Gastrocnemius medialis (tissue), 4 donors: Measurements from ENCODE around the gene PIEZO1. TPM values are rescaled to one million over a fixed set of nuclear protein-coding genes. Genes with fewer than 3 reads are reported as not detected.
"Not testable (repeated sequence)": the region's sequence is repeated elsewhere in the genome, so short reads cannot be mapped to it uniquely, and the experiment has no call there.

Experiments used
- ATAC-seq, 2 donors: fragments of 150-250 bp; one replicate each; pipeline ENCODE4 v1.9.1; 2016
- DNase-seq, 2 donors: peaks; one replicate each; pipeline ENCODE4 v3.0.0-alpha.2; 2019
- H3K27ac ChIP-seq, 4 donors: fragments of 200-600 bp; sonication (generic); 1 replicate in 1 of 4; 2 replicates in 3 of 4; pipeline ENCODE4 v1.5.1; 2016 to 2018; ENCODE audit warnings: mild to moderate bottlenecking in 2 of 4, moderate library complexity in 1 of 4
- H3K27me3 ChIP-seq, 3 donors: fragments of 200-600 bp; sonication (generic) in 2 of 3; 1 replicate in 1 of 3; 2 replicates in 2 of 3; pipeline versions ENCODE4 v1.5.1 to v1.6.0; 2016 to 2019; ENCODE audit warnings: mild to moderate bottlenecking in 1 of 3, moderate library complexity in 1 of 3
- H3K36me3 ChIP-seq, 2 donors: fragments of 200-600 bp; sonication (generic) in 1 of 2; one replicate each; pipeline ENCODE4 v1.5.1; 2017 to 2018
- H3K4me1 ChIP-seq, 2 donors: fragments of 200-600 bp; sonication (generic) in 1 of 2; one replicate each; pipeline ENCODE4 v1.5.1; 2016 to 2017; ENCODE audit warnings: mild to moderate bottlenecking in 2 of 2
- H3K4me3 ChIP-seq, 4 donors: fragments of 200-600 bp; sonication (generic) in 3 of 4; 1 replicate in 1 of 4; 2 replicates in 3 of 4; pipeline ENCODE4 v1.5.1; 2016 to 2019; ENCODE audit warnings: mild to moderate bottlenecking in 2 of 4
- H3K9me3 ChIP-seq, 3 donors: fragments of 200-600 bp; sonication (generic) in 2 of 3; 1 replicate in 1 of 3; 2 replicates in 2 of 3; pipeline ENCODE4 v1.5.1; 2016 to 2019
- POLR2A ChIP-seq, 2 donors: fragments of 450-650 bp; IDR thresholded peaks; one replicate each; pipeline ENCODE4 v1.6.1; 2017; ENCODE audit warnings: antibody characterized with exemption in 2 of 2, mild to moderate bottlenecking in 2 of 2, moderate library complexity in 2 of 2
- in situ Hi-C, 4 donors: fragments of 200-750 bp; cut with MboI; loops; one replicate each; pipeline versions ENCODE4 v1.15.0 to v1.8.0; 2017; ENCODE audit warnings: low sequenced_read_pairs in 4 of 4
- intact Hi-C: fragments of 100-400 bp; cut with DNase I; formaldehyde crosslinking; loops from one replicate; pipeline ENCODE4 v1.15.1; 2023; ENCODE audit warnings: low total_unique reads
- microRNA-seq, 2 donors: library from miRNA; unstranded; fragments of <30 nt; microRNA quantifications; one replicate each; pipeline ENCODE4, GENCODE V29; 2016; ENCODE audit warnings: borderline replicate concordance in 2 of 2
- total RNA-seq, 4 donors: library from RNA; depleted of rRNA; stranded (reverse); fragments of >200 nt; gene quantifications; one replicate each; pipeline versions ENCODE4 v1.1.0 to v1.2.3, GENCODE V29; 2016
- TF ChIP-seq, protein P1 (sequence below), 5 experiments: fragments of 450-650 bp in 3 of 5; fragments of 200-600 bp in 2 of 5; sonication (generic) in 2 of 5; IDR thresholded peaks in 4 of 5; conservative IDR thresholded peaks in 1 of 5; 1 replicate in 4 of 5; 2 replicates in 1 of 5; pipeline ENCODE4 v1.5.1; 2016 to 2019; ENCODE audit warnings: antibody characterized with exemption in 5 of 5, mild to moderate bottlenecking in 3 of 5, moderate library complexity in 3 of 5

Gene PIEZO1
- total RNA-seq, 4 donors from 2014 or later = 9.0 to 37.0 (median 16.5) TPM

DNA sequence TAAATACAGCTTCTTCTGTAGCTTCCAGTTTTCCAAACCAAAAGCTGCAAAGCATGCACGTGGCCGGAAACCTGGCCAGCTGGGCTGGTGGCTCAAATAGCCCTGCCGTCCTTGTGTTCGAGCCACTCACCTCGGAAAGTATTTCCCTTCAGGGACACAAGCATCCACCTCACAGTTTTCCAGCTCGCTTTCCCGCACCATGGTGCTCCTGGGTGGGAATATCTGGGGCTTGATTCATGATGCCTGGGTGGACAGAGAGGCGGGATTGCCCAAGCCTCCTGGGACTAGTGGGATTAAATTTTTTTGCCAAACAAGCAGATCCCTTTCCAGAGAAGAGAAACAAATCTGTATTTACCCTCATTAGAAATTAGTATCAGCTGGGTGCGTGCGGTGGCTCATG, 115.0 kb downstream of the PIEZO1 start:
- H3K9me3 ChIP-seq = no peaks in the 10 kb centered on the region
- no peak overlapping the region for H3K4me3 ChIP-seq
- intact Hi-C loops = no loop called here
- in situ Hi-C loops = no loop called here
- TF ChIP-seq, protein P1, sequence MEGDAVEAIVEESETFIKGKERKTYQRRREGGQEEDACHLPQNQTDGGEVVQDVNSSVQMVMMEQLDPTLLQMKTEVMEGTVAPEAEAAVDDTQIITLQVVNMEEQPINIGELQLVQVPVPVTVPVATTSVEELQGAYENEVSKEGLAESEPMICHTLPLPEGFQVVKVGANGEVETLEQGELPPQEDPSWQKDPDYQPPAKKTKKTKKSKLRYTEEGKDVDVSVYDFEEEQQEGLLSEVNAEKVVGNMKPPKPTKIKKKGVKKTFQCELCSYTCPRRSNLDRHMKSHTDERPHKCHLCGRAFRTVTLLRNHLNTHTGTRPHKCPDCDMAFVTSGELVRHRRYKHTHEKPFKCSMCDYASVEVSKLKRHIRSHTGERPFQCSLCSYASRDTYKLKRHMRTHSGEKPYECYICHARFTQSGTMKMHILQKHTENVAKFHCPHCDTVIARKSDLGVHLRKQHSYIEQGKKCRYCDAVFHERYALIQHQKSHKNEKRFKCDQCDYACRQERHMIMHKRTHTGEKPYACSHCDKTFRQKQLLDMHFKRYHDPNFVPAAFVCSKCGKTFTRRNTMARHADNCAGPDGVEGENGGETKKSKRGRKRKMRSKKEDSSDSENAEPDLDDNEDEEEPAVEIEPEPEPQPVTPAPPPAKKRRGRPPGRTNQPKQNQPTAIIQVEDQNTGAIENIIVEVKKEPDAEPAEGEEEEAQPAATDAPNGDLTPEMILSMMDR (IDR thresholded peaks at IDR 0.05 in 4 of 5, conservative IDR thresholded peaks at IDR 0.05 in 1 of 5) = no peak
- no peak for TF ChIP-seq POLR2A (IDR thresholded peaks at IDR 0.05)
- ATAC-seq = no peak
- DNase-seq = no peak
- no peaks in the 10 kb centered on the region for H3K36me3 ChIP-seq
- no peaks in the 10 kb centered on the region for H3K27me3 ChIP-seq
- peaks cover 22 to 34% of the 10 kb centered on the region in 2 donors for H3K4me1 ChIP-seq
- peak overlapping the region in 1 of 4 donors; percentile 2 for H3K27ac ChIP-seq

DNA sequence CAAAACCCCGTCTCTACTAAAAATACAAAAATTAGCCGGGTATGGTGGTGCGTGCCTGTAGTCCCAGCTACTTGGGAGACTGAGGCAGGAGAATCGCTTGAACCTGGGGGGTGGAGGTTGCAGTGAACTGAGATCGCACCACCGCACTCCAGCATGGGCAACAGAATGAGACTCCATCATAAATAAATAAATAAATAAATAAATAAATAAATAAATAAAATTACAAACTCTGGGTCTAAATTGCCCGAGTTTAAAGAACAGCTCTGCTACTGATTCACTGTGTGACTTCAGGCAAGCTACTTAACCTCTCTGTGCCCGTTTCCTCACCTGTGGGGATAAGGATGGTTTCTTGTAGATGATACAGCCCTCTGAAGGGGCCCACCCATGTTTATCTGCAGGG, 115.5 kb downstream of the PIEZO1 start:
- H3K27me3 ChIP-seq, DNase-seq, in situ Hi-C loops, H3K9me3 ChIP-seq, H3K4me3 ChIP-seq, H3K36me3 ChIP-seq, ATAC-seq, intact Hi-C loops: not testable (repeated sequence)
- peak overlapping the region in 1 of 4 donors; percentile 2 for H3K27ac ChIP-seq
- peaks cover 19 to 33% of the 10 kb centered on the region in 2 donors for H3K4me1 ChIP-seq

DNA sequence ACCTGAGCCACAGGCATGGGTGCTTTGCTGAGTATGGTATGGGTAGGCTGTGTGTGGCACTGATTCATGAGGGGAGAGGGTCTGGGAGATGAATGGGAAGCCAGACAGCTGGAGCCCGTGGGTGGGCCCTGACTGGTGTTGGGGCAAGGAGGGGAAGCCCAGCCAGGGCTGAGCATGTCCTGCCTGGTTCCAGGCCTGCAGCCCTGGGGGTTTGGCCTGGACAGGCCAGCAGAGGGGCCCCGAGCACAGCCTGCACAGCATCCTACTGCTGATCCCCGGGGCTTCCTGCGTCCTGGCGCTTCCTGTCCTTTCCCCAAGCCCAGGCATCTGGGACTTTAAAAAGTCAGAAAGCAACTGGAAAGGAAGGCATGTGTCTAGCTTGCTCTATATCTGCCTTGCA, 117.6 kb downstream of the PIEZO1 start:
- no peak overlapping the region for H3K4me3 ChIP-seq
- intact Hi-C loops (no loop called here), in situ Hi-C loops (no loop called here)
- H3K4me1 ChIP-seq = peaks cover 11 to 23% of the 10 kb centered on the region in 2 donors
- no peaks in the 10 kb centered on the region for H3K27me3 ChIP-seq
- DNase-seq (no peak), ATAC-seq (no peak)
- no peaks in the 10 kb centered on the region for H3K9me3 ChIP-seq
- H3K27ac ChIP-seq = no peak overlapping the region
- no peaks in the 10 kb centered on the region for H3K36me3 ChIP-seq
- TF ChIP-seq POLR2A (IDR thresholded peaks at IDR 0.05) = no peak
- TF ChIP-seq, protein P1 (IDR thresholded peaks at IDR 0.05 in 4 of 5, conservative IDR thresholded peaks at IDR 0.05 in 1 of 5) = no peak

DNA sequence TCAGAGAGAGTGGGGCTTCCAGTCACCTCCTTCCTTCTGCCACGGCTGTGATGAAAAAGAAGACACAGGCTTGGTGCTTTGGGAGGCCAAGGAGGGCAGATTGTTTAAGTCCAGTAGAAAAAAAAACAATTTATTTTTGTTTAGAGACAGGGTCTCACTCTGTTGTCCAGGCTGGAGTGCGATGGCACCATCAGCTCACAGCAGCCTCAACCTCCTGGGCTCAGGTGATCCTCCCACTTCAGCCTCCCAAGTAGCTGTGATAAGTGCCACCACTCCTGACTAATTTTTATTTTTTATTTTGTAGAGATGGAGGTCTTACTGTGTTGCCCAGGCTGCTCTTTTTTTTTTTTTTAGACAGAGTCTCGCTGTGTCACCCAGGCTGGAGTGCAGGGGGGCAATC, 119.5 kb downstream of the PIEZO1 start:
- H3K36me3 ChIP-seq = no peaks in the 10 kb centered on the region
- no peaks in the 10 kb centered on the region for H3K9me3 ChIP-seq
- H3K4me3 ChIP-seq = no peak overlapping the region
- intact Hi-C loops (no loop called here), in situ Hi-C loops (no loop called here)
- no peaks in the 10 kb centered on the region for H3K27me3 ChIP-seq
- H3K4me1 ChIP-seq = peaks cover 15 to 28% of the 10 kb centered on the region in 2 donors
- no peak for ATAC-seq
- no peak for DNase-seq
- TF ChIP-seq, protein P1 (IDR thresholded peaks at IDR 0.05 in 4 of 5, conservative IDR thresholded peaks at IDR 0.05 in 1 of 5) = no peak
- TF ChIP-seq POLR2A (IDR thresholded peaks at IDR 0.05) = no peak
- H3K27ac ChIP-seq = peak overlapping the region in 2 of 4 donors; percentile 6 to 53

Small RNA genes lying within 50 kb of the gene (microRNA-seq; reads per million reads assigned to microRNA genes)
- 0 reads per million in 2 donors for gene MIR4722

Other genes with a start within 250 kb of the PIEZO1 start
- 10 to 100 TPM; 10.9 to 20.5 (median 18.4) TPM for gene ZC3H18, start 214.8 kb downstream of the PIEZO1 start, total RNA-seq
- gene IL17C, start 146.6 kb downstream of the PIEZO1 start, total RNA-seq = not detected
- gene CYBA, start 134.2 kb downstream of the PIEZO1 start, total RNA-seq = 10 to 100 TPM in 3 of 4 donors, 1 to 10 TPM in 1; 5.1 to 33.2 (median 28.7) TPM
- gene MVD, start 122.1 kb downstream of the PIEZO1 start, total RNA-seq = 10 to 100 TPM in 3 of 4 donors, 1 to 10 TPM in 1; 9.0 to 16.3 (median 13.4) TPM
- gene SNAI3, start 98.7 kb downstream of the PIEZO1 start, total RNA-seq = 1 to 10 TPM; 1.2 to 2.2 (median 1.6) TPM
- gene RNF166, start 78.8 kb downstream of the PIEZO1 start, total RNA-seq = 10 to 100 TPM; 22.9 to 32.5 (median 26.1) TPM
- 10 to 100 TPM; 11.1 to 17.7 (median 14.1) TPM for gene CTU2, start 78.7 kb downstream of the PIEZO1 start, total RNA-seq
- 1 to 10 TPM in 1 of 4 donors, under 1 TPM in 2, not detected in 1; 0.31 to 2.5 (median 0.42) TPM for gene CDT1, start 18.6 kb upstream of the PIEZO1 start, total RNA-seq
- 10 to 100 TPM; 56.2 to 78.7 (median 62.4) TPM for gene APRT, start 26.7 kb upstream of the PIEZO1 start, total RNA-seq
- gene GALNS, start 71.7 kb upstream of the PIEZO1 start, total RNA-seq = 10 to 100 TPM in 2 of 4 donors, 1 to 10 TPM in 2; 8.8 to 14.7 (median 10.0) TPM
- 10 to 100 TPM; 17.8 to 27.9 (median 20.5) TPM for gene TRAPPC2L, start 71.9 kb upstream of the PIEZO1 start, total RNA-seq
- gene PABPN1L, start 81.4 kb upstream of the PIEZO1 start, total RNA-seq = not detected
- 1 to 10 TPM in 3 of 4 donors, under 1 TPM in 1; 0.95 to 7.3 (median 3.3) TPM for gene CBFA2T3, start 192.0 kb upstream of the PIEZO1 start, total RNA-seq